ENCODE data around the gene AGAP3. TPM values are rescaled to one million over a fixed set of nuclear protein-coding genes. Genes with fewer than 3 reads are reported as not detected.
A peak's percentile ranks its signal among the peaks of the same experiment; 100 is the strongest.

The AGAP3 gene
- total and polyA plus RNA-seq, 2 donors (not counting 1 experiment from before 2014, with no cell fraction given): 21.1 to 22.3 TPM

- Mint-ChIP-seq H3K27ac (no peak overlapping the region), H3K4me1 (peaks cover 19% of the 10 kb centered on the region), H3K9me3 (ENCODE audit: insufficient read depth) (no peaks in the 10 kb centered on the region), H3K4me3 (no peak overlapping the region), H3K27me3 (no peaks in the 10 kb centered on the region)
- intact Hi-C loops (cut with micrococcal nuclease): no loop called here
- ATAC-seq (ENCODE audit: low read depth) (no peak), DNase-seq (no peak)
- H3K27ac ChIP-seq (ENCODE audit: low read length in 2 of 2): no peak overlapping the region
- TF ChIP-seq EZH2 (IDR thresholded peaks at IDR 0.05; ENCODE audit: borderline replicate concordance, insufficient read depth, low read depth, low read length, poor library complexity, severe bottlenecking) (no peak), CTCF (IDR thresholded peaks at IDR 0.05) (no peak)
- peaks cover 8% of the 10 kb centered on the region for H4K20me1 ChIP-seq (ENCODE audit: control insufficient read depth, insufficient read depth, low read length, poor library complexity, severe bottlenecking)
- no peak overlapping the region for H3K9ac ChIP-seq (ENCODE audit: low read length)
- ChIA-PET POLR2A (no interaction called here), CTCF (no interaction called here)
- no peak overlapping the region for H2AFZ ChIP-seq (ENCODE audit: insufficient read depth, low read depth, low read length, poor library complexity, severe bottlenecking)
- H3K36me3 ChIP-seq (replicated peaks in 1 of 2; ENCODE audit: control extremely low read depth in 1 of 2, control insufficient read depth in 1 of 2, extremely low read depth in 1 of 2, insufficient read depth in 2 of 2, low read length in 1 of 2): peaks cover 0 to 23% of the 10 kb centered on the region in 2 experiments
- H3K4me3 ChIP-seq (ENCODE audit: control extremely low read depth in 1 of 5, extremely low read depth in 1 of 5, insufficient read depth in 1 of 5, low read depth in 2 of 5, low read length in 4 of 5): no peak overlapping the region
- no peaks in the 10 kb centered on the region for H3K9me3 ChIP-seq (ENCODE audit: control extremely low read depth in 1 of 3, control insufficient read depth in 2 of 3, insufficient read depth in 1 of 3, low read length in 2 of 3)
- WGBS (ENCODE audit: insufficient coverage): over 99% methylated on average over 7 of the region's 7 CpGs
- peaks cover 14% of the 10 kb centered on the region for H3K79me2 ChIP-seq (ENCODE audit: control insufficient read depth, insufficient read depth, low read length)
- no peaks in the 10 kb centered on the region for H3K27me3 ChIP-seq (replicated peaks in 1 of 4; ENCODE audit: control extremely low read depth in 1 of 4, control insufficient read depth in 3 of 4, insufficient read depth in 4 of 4, low read length in 3 of 4)
- H3K4me2 ChIP-seq (replicated peaks; ENCODE audit: low read depth, low read length, poor library complexity, severe bottlenecking): no peak overlapping the region
- H3K4me1 ChIP-seq (ENCODE audit: control insufficient read depth in 2 of 2, insufficient read depth in 2 of 2, low read length in 2 of 2): peaks cover 9 to 19% of the 10 kb centered on the region in 2 donors
These were observed 10.7 kb upstream of the AGAP3 start for GRCh38 chr7:151075662-151075971.

DNA sequence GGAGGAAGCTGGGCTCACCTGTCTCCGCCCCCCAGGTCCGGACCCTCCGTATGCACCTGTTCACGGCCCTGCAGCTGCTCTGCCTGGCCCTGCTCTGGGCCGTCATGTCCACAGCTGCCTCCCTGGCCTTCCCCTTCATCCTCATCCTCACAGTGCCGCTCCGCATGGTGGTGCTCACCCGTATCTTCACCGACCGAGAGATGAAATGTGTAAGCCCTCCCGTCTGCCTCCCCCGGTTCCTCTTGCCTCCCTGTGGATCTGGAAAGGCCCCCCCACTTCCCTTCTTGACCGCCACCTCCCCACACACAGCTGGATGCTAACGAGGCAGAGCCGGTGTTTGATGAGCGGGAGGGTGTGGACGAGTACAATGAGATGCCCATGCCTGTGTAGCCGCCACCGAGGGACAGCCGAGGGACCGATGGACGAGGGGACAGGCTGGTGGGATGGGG lies 10.3 kb upstream of the AGAP3 start:
- Histone ChIP-seq H3K4me3 (ENCODE audit: control extremely low read depth in 1 of 5, extremely low read depth in 1 of 5, insufficient read depth in 1 of 5, low read depth in 2 of 5, low read length in 4 of 5) (no peak overlapping the region), H3K79me2 (ENCODE audit: control insufficient read depth, insufficient read depth, low read length) (peaks cover 16% of the 10 kb centered on the region), H3K4me2 (replicated peaks; ENCODE audit: low read depth, low read length, poor library complexity, severe bottlenecking) (no peak overlapping the region), H3K27ac (ENCODE audit: low read length in 2 of 2) (no peak overlapping the region), H2AFZ (ENCODE audit: insufficient read depth, low read depth, low read length, poor library complexity, severe bottlenecking) (no peak overlapping the region), H3K4me1 (ENCODE audit: control insufficient read depth in 2 of 2, insufficient read depth in 2 of 2, low read length in 2 of 2) (peaks cover 11 to 22% of the 10 kb centered on the region in 2 donors), H3K9me3 (ENCODE audit: control extremely low read depth in 1 of 3, control insufficient read depth in 2 of 3, insufficient read depth in 1 of 3, low read length in 2 of 3) (no peaks in the 10 kb centered on the region), H3K9ac (ENCODE audit: low read length) (no peak overlapping the region), H3K27me3 (replicated peaks in 1 of 4; ENCODE audit: control extremely low read depth in 1 of 4, control insufficient read depth in 3 of 4, insufficient read depth in 4 of 4, low read length in 3 of 4) (no peaks in the 10 kb centered on the region), H3K36me3 (replicated peaks in 1 of 2; ENCODE audit: control extremely low read depth in 1 of 2, control insufficient read depth in 1 of 2, extremely low read depth in 1 of 2, insufficient read depth in 2 of 2, low read length in 1 of 2) (peaks cover 0 to 20% of the 10 kb centered on the region in 2 experiments), H4K20me1 (ENCODE audit: control insufficient read depth, insufficient read depth, low read length, poor library complexity, severe bottlenecking) (peaks cover 10% of the 10 kb centered on the region)
- no peaks in the 10 kb centered on the region for H3K27me3 Mint-ChIP-seq
- ChIA-PET POLR2A (interaction anchor here (0.6 kb wide), 1 partner anchor 800 kb away, joined by 3 read pairs; no protein-coding TSS in a partner anchor), CTCF (interaction anchor here (1.5 kb wide), 1 partner anchor 8 kb away, joined by 4 read pairs; no protein-coding TSS in a partner anchor)
- H3K27ac Mint-ChIP-seq: no peak overlapping the region
- intact Hi-C loops (cut with micrococcal nuclease): no loop called here
- no peak for TF ChIP-seq EZH2 (IDR thresholded peaks at IDR 0.05; ENCODE audit: borderline replicate concordance, insufficient read depth, low read depth, low read length, poor library complexity, severe bottlenecking)
- no peak for TF ChIP-seq CTCF (IDR thresholded peaks at IDR 0.05)
- no peak overlapping the region for H3K4me3 Mint-ChIP-seq
- H3K9me3 Mint-ChIP-seq (ENCODE audit: insufficient read depth): no peaks in the 10 kb centered on the region
- H3K4me1 Mint-ChIP-seq: peaks cover 20% of the 10 kb centered on the region
- peak; percentile 11 for DNase-seq
- ATAC-seq (ENCODE audit: low read depth): no peak
- WGBS (ENCODE audit: insufficient coverage): 94% methylated on average over 13 of the region's 22 CpGs
